ENCODE results near the gene NEUROG3.
"Not testable (repeated sequence)": the region's sequence is repeated elsewhere in the genome, so short reads cannot be mapped to it uniquely, and the experiment has no call there.

NEUROG3 gene

DNA sequence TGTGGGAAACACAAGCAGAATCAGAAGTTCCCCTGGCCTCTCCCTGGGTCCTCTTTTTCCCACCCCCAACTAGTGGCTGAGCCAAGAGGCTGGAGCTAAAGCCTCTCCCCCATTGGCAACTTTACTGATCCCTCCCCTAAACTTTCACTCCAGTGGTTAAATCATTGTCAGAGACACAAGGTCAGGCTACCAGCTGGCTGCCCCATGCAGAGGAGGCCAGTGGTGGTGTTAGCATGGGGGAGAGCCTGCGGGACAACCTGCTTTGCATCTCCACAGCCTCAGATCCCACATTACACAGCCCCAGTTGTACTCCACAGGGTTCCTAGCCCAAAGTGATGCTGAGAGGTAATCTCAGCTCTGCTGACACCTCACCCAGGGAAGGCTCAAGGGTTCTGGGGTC lies 21.0 kb downstream of the NEUROG3 start:
- H3K36me3 ChIP-seq (ENCODE audit: insufficient read depth, low read length): no peaks in the 10 kb centered on the region
- 8% methylated on average over 1 of the region's 1 CpG for WGBS

DNA sequence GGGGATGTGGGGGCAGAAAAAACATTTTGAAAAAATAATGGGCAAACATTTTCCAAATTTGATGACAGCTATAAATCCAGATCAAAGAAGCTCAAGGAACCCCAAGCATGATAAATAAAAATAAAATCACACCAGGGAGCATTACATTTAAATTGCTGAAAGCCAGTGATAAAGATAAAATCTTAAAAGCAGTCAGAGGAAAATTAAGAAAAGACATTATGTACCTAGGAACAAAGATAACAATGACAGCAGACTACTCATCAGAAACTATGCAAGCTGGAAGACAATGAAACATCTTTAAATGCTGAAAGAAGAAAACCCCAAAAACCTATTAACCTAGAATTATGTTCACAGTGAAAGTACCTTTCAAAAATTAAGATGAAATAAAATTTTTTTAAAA lies 23.3 kb downstream of the NEUROG3 start:
- Histone ChIP-seq H3K9ac (ENCODE audit: low read depth, low read length) (no peak overlapping the region), H3K27me3 (ENCODE audit: insufficient read depth, low read length) (0 out of 2 replicates have a peak, but pooled peaks cover 3% of the 10 kb centered on the region), H3K4me3 (ENCODE audit: low read length) (no peak overlapping the region), H3K27ac (ENCODE audit: low read depth, low read length) (no peak overlapping the region), H3K36me3 (ENCODE audit: insufficient read depth, low read length) (no peaks in the 10 kb centered on the region), H3K9me3 (ENCODE audit: insufficient read depth, low read depth, low read length) (peaks cover 24% of the 10 kb centered on the region), H3K4me1 (ENCODE audit: insufficient read depth, low read length) (no peaks in the 10 kb centered on the region)

More for the DNA sequence above, 21.0 kb downstream of the NEUROG3 start:
- Histone ChIP-seq H3K27ac (ENCODE audit: low read depth, low read length) (no peak overlapping the region), H3K4me1 (ENCODE audit: insufficient read depth, low read length) (no peaks in the 10 kb centered on the region), H3K4me3 (ENCODE audit: low read length) (no peak overlapping the region), H3K9ac (ENCODE audit: low read depth, low read length) (no peak overlapping the region), H3K9me3 (ENCODE audit: insufficient read depth, low read depth, low read length) (peaks cover 24% of the 10 kb centered on the region), H3K27me3 (ENCODE audit: insufficient read depth, low read length) (0 out of 2 replicates have a peak, but pooled peaks cover 5% of the 10 kb centered on the region)

DNA sequence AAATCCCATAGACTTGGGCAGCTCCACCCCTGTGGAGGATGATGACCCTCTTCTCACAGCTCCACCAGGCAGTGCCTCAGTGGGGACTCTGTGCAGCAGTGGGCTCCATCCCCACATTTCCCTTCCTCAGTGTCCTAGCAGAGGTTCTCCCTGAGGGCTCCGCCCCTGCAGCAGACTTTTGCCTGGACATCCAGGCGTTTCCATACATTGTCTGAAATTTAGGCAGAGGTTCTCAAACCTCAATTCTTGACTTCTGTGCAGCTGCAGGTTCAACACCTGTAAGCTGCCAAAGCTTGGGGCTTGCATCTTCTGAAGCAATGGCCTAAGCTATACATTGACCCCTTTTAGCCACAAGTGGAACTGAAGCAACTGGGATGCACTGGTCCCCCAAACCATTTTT lies 31.8 kb downstream of the NEUROG3 start:
- Histone ChIP-seq H3K27ac (ENCODE audit: low read depth, low read length) (no peak overlapping the region), H3K27me3 (ENCODE audit: insufficient read depth, low read length) (peaks cover 9% of the 10 kb centered on the region; the same call in 1 of the 2 replicates), H3K9ac (ENCODE audit: low read depth, low read length) (no peak overlapping the region), H3K4me3 (ENCODE audit: low read length) (no peak overlapping the region), H3K9me3 (ENCODE audit: insufficient read depth, low read depth, low read length) (peaks cover 23% of the 10 kb centered on the region), H3K4me1 (ENCODE audit: insufficient read depth, low read length) (peaks cover 5% of the 10 kb centered on the region; the same call in 1 of the 2 replicates), H3K36me3 (ENCODE audit: insufficient read depth, low read length) (no peaks in the 10 kb centered on the region)
- 93% methylated on average over 2 of the region's 2 CpGs for WGBS

DNA sequence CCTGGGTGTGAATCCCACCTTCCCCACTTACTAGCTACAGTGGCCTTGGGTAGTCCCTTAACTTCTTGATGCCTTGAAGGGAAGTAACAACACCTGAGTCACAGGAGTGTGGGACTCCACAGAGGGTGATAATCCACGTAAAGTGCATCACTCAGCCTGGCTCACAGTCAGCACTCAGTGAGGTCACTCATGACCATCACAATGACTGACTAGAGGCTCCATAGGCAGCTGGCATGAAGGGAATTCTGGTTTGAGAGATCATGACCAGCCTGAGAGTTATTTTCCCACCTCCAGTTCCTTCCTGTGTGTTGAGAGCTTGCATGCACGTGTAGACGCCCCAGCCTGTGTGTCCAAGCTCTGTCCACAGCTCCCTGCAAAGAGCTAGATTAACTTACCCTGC lies 34.8 kb downstream of the NEUROG3 start:
- Histone ChIP-seq H3K36me3 (ENCODE audit: insufficient read depth, low read length) (no peaks in the 10 kb centered on the region), H3K4me1 (ENCODE audit: insufficient read depth, low read length) (no peaks in the 10 kb centered on the region), H3K27ac (ENCODE audit: low read depth, low read length) (no peak overlapping the region), H3K9ac (ENCODE audit: low read depth, low read length) (no peak overlapping the region), H3K27me3 (ENCODE audit: insufficient read depth, low read length) (peaks cover 5% of the 10 kb centered on the region; the same call in 1 of the 2 replicates), H3K9me3 (ENCODE audit: insufficient read depth, low read depth, low read length) (peaks cover 23% of the 10 kb centered on the region), H3K4me3 (ENCODE audit: low read length) (no peak overlapping the region)
- WGBS: 80% methylated on average over 3 of the region's 3 CpGs

DNA sequence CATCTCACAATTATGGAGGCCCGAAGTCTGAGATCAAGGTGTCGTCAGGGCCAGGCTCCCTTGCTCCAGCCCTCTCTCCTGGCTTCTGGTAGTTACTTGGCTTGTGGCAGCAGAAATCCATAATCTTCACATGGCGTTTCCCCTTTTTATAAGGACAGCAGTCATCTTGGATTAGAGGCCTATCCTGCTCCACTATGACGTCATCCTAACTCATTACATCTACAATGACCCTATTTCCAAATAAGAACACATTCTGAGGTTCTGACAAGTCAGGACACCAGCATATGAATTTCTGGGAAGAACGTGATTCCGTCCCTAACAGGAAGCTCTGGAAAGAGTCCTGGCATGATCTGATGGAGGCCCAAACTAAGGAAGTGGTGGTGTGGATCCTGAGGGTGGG lies 35.8 kb downstream of the NEUROG3 start:
- H3K9me3 ChIP-seq (ENCODE audit: insufficient read depth, low read depth, low read length): peaks cover 19% of the 10 kb centered on the region
- H3K36me3 ChIP-seq (ENCODE audit: insufficient read depth, low read length): no peaks in the 10 kb centered on the region
- H3K9ac ChIP-seq (ENCODE audit: low read depth, low read length): no peak overlapping the region
- no peaks in the 10 kb centered on the region for H3K4me1 ChIP-seq (ENCODE audit: insufficient read depth, low read length)
- no peak overlapping the region for H3K27ac ChIP-seq (ENCODE audit: low read depth, low read length)
- H3K4me3 ChIP-seq (ENCODE audit: low read length): no peak overlapping the region
- WGBS: 92% methylated on average over 6 of the region's 6 CpGs
- H3K27me3 ChIP-seq (ENCODE audit: insufficient read depth, low read length): no peaks in the 10 kb centered on the region; the same call in 1 of the 2 replicates

DNA sequence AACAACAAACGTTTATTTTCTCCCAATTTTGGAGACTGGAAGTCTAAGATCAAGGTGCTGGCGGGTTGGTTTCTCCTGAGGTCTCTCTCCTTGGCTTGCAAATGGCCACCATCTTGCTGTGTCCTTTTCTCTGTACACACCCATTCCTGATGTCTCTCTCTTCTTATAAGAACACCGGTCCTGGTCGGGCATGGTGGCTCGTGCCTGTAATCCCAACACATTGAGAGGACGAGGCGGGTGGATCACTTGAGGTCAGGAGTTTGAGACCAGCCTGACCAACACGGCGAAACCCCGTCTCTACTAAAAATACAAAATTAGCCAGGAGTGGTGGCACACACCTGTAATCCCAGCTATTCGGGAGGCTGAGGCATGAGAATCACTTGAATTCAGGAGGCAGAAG lies 36.7 kb downstream of the NEUROG3 start:
- not testable (repeated sequence) for H3K4me3 ChIP-seq (ENCODE audit: low read length); H3K4me1 ChIP-seq (ENCODE audit: insufficient read depth, low read length); H3K9ac ChIP-seq (ENCODE audit: low read depth, low read length); H3K27me3 ChIP-seq (ENCODE audit: insufficient read depth, low read length); H3K27ac ChIP-seq (ENCODE audit: low read depth, low read length); H3K36me3 ChIP-seq (ENCODE audit: insufficient read depth, low read length)
- 95% methylated on average over 11 of the region's 11 CpGs for WGBS
- peaks cover 15% of the 10 kb centered on the region for H3K9me3 ChIP-seq (ENCODE audit: insufficient read depth, low read depth, low read length)

DNA sequence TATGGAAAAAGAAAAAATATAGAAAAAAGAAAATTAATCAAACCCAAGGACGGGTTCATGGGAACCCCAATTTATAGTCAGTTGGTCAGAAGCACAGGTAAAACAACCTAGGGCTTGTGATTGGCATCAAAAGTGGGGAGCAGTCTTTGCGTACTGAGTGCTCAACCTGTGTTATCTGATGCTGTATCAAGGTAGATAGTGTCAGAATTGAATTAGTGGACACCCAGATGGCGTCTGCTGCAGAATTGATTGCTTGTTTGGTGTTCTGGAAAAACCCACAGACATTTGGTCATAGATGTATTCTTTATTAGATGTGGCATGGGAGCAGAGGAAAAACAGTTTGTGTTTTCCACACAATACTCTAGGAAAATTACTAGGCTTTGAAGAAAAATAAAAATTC lies 39.6 kb downstream of the NEUROG3 start:
- Histone ChIP-seq H3K4me3 (ENCODE audit: low read length) (no peak overlapping the region), H3K9me3 (ENCODE audit: insufficient read depth, low read depth, low read length) (no peaks in the 10 kb centered on the region), H3K36me3 (ENCODE audit: insufficient read depth, low read length) (no peaks in the 10 kb centered on the region), H3K27ac (ENCODE audit: low read depth, low read length) (no peak overlapping the region), H3K9ac (ENCODE audit: low read depth, low read length) (no peak overlapping the region), H3K4me1 (ENCODE audit: insufficient read depth, low read length) (no peaks in the 10 kb centered on the region), H3K27me3 (ENCODE audit: insufficient read depth, low read length) (no peaks in the 10 kb centered on the region; the same call in 1 of the 2 replicates)
- WGBS: 91% methylated on average over 3 of the region's 3 CpGs

DNA sequence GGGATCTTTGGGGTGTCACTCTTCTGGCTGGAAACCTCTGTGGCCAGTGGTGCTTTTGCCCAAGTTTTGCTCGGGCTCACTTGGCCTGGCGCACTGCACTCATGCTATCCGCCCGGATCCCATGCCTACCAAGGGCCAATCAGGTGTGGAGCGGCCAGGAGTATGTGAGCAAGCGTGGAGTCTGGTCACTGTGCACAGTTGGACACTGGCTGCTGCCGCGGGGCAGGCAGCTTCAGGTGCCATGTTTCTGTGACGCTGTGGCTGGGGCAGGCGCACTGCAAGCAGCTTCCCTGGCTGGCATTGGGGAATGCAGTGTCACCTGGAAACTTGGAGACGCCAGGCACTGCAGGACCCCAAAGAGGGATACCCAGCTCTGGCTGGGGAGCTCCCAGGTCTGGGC lies 45.3 kb downstream of the NEUROG3 start:
- no peak overlapping the region for H3K4me3 ChIP-seq (ENCODE audit: low read length)
- H3K36me3 ChIP-seq (ENCODE audit: insufficient read depth, low read length): no peaks in the 10 kb centered on the region
- no peak overlapping the region for H3K27ac ChIP-seq (ENCODE audit: low read depth, low read length)
- no peaks in the 10 kb centered on the region for H3K9me3 ChIP-seq (ENCODE audit: insufficient read depth, low read depth, low read length)
- WGBS: 96% methylated on average over 11 of the region's 11 CpGs
- no peaks in the 10 kb centered on the region; the same call in 1 of the 2 replicates for H3K27me3 ChIP-seq (ENCODE audit: insufficient read depth, low read length)
- no peak overlapping the region for H3K9ac ChIP-seq (ENCODE audit: low read depth, low read length)
- no peaks in the 10 kb centered on the region for H3K4me1 ChIP-seq (ENCODE audit: insufficient read depth, low read length)
